Epithelial cell of esophagus (primary cell): Measurements from ENCODE around the gene MINAR1.

Source experiments
- DNase-seq: peaks from one replicate; pipeline ENCODE4 v3.0.0; 2010; ENCODE audit warnings: low read depth
- H3K4me3 ChIP-seq: 2 replicates; pipeline ENCODE4 v1.5.1; 2011; ENCODE audit warnings: mild to moderate bottlenecking, low read length, control low read depth
- CTCF ChIP-seq: IDR thresholded peaks from 2 replicates; pipeline ENCODE4 v1.5.1; 2011; ENCODE audit warnings: low read depth, mild to moderate bottlenecking, low read length, control low read depth, inconsistent platforms; ENCODE audit not compliant: insufficient read depth; ENCODE audit errors: missing control alignments

MINAR1 gene

GRCh38 chr15:79478108-79478507, 46.0 kb downstream of the MINAR1 start:
- no peak for TF ChIP-seq CTCF
- no peak for DNase-seq

GRCh38 chr15:79479616-79480015, 47.5 kb downstream of the MINAR1 start:
- DNase-seq: no peak
- no peak for TF ChIP-seq CTCF
- no peak overlapping the region for H3K4me3 ChIP-seq

More at GRCh38 chr15:79478108-79478507, 46.0 kb downstream of the MINAR1 start:
- H3K4me3 ChIP-seq: no peak overlapping the region

DNA sequence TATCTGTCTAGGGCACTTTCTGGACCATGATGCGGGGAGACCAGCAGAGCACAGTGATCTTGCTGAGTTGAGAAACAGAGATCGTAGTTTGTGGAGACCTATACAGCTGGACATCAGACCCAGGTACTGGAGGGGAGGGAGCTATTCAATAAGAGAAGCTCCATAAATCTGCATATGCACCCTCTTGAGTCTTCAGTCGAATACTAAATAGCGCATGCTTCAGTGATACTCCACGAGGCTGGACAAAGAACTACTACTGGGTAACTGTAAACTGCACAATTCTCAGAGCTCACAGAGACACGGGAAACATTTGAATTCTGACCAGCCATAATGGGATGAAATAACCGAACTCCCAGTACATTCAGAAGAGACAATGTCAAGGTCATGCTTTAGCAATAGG, 49.7 kb downstream of the MINAR1 start:
- DNase-seq: no peak
- TF ChIP-seq CTCF: no peak
- no peak overlapping the region for H3K4me3 ChIP-seq
